K562 (cell line): ENCODE results near the gene HACE1. TPM values are rescaled to one million over a fixed set of nuclear protein-coding genes. Genes with fewer than 3 reads are reported as not detected.

Experiments
- CBX5 ChIP-seq: IDR thresholded peaks from 2 replicates; pipeline ENCODE4 v1.6.1; 2014; ENCODE audit warnings: low read depth, borderline replicate concordance
- E2F3 ChIP-seq: fragments of 250-450 bp; sonication (Bioruptor Pico); IDR thresholded peaks from 2 replicates; pipeline ENCODE4 v1.4.0; 2020; ENCODE audit warnings: mild to moderate bottlenecking
- ETS1 ChIP-seq: conservative IDR thresholded peaks from 2 replicates; pipeline ENCODE4 v1.6.1; 2011; ENCODE audit warnings: low read depth, mild to moderate bottlenecking, low read length; ENCODE audit not compliant: control insufficient read depth
- GABPB1 ChIP-seq: sonication (generic); formaldehyde crosslinking; IDR thresholded peaks from 2 replicates; pipeline ENCODE4 v1.8.0; 2022; ENCODE audit warnings: mild to moderate bottlenecking, missing genetic modification reagents
- KAT7 ChIP-seq: sonication (generic); formaldehyde crosslinking; IDR thresholded peaks from 2 replicates; pipeline ENCODE4 v1.8.0; 2022; ENCODE audit warnings: missing genetic modification reagents, mild to moderate bottlenecking, borderline replicate concordance
- MTA3 ChIP-seq: fragments of 450-650 bp; formaldehyde crosslinking; IDR thresholded peaks from 2 replicates; pipeline ENCODE4 v1.6.1; 2017; ENCODE audit warnings: mild to moderate bottlenecking, borderline replicate concordance
- MYNN ChIP-seq, 2 experiments: sonication (generic); formaldehyde crosslinking in 1 of 2; IDR thresholded peaks; 2 replicates each; pipeline versions ENCODE4 v1.5.0 to v1.6.1; 2016 to 2020; ENCODE audit warnings: antibody characterized with exemption in 1 of 2, missing genetic modification reagents in 1 of 2
- NELFE ChIP-seq: IDR thresholded peaks from 2 replicates; pipeline ENCODE4 v1.6.1; 2011; ENCODE audit warnings: mild to moderate bottlenecking; ENCODE audit not compliant: insufficient read depth, insufficient read length
- NONO ChIP-seq, 2 experiments: fragments of 200-400 bp in 1 of 2; fragments of 450-650 bp in 1 of 2; formaldehyde crosslinking in 1 of 2; IDR thresholded peaks; 2 replicates each; pipeline ENCODE4 v1.6.1; 2017; ENCODE audit warnings: low read depth in 2 of 2, mild to moderate bottlenecking in 2 of 2, moderate library complexity in 2 of 2, low read length in 1 of 2
- NR1H2 ChIP-seq: sonication (generic); formaldehyde crosslinking; IDR thresholded peaks from 2 replicates; pipeline ENCODE4 v1.4.0; 2020; ENCODE audit warnings: mild to moderate bottlenecking, missing genetic modification reagents
- POLR2A ChIP-seq: fragments of 450-650 bp; conservative IDR thresholded peaks from 2 replicates; pipeline ENCODE4 v1.6.1; 2016
- RB1 ChIP-seq: fragments of 450-650 bp; IDR thresholded peaks from 2 replicates; pipeline ENCODE4 v1.6.1; 2017; ENCODE audit warnings: low read depth, mild to moderate bottlenecking
- RBM34 ChIP-seq: fragments of 200-400 bp; formaldehyde crosslinking; IDR thresholded peaks from 2 replicates; pipeline ENCODE4 v1.6.1; 2018; ENCODE audit warnings: low read length, borderline replicate concordance; ENCODE audit not compliant: insufficient read depth
- RREB1 ChIP-seq: fragments of 250-450 bp; sonication (Bioruptor Pico); IDR thresholded peaks from 2 replicates; pipeline ENCODE4 v1.4.0; 2020
- TARDBP ChIP-seq: fragments of 450-650 bp; IDR thresholded peaks from 2 replicates; pipeline ENCODE4 v1.6.1; 2016
- TEAD2 ChIP-seq: fragments of 450-650 bp; IDR thresholded peaks from 2 replicates; pipeline ENCODE4 v1.6.1; 2016; ENCODE audit warnings: missing genetic modification characterization, control low read depth, missing compliant biosample characterization
- XRCC3 ChIP-seq: fragments of 450-650 bp; IDR thresholded peaks from 2 replicates; pipeline ENCODE4 v1.6.1; 2017; ENCODE audit warnings: mild to moderate bottlenecking, moderate library complexity
- ZBTB7A ChIP-seq: IDR thresholded peaks from 2 replicates; pipeline ENCODE4 v1.6.1; 2011; ENCODE audit warnings: low read depth, mild to moderate bottlenecking, low read length, moderate library complexity, borderline replicate concordance; ENCODE audit not compliant: control insufficient read depth
- ZEB2 ChIP-seq: fragments of 450-650 bp; IDR thresholded peaks from 2 replicates; pipeline ENCODE4 v1.6.1; 2016
- ZFX ChIP-seq: sonication (generic); formaldehyde crosslinking; IDR thresholded peaks from 2 replicates; pipeline ENCODE4 v1.8.0; 2022; ENCODE audit warnings: mild to moderate bottlenecking, missing genetic modification reagents, moderate library complexity
- ZNF143 ChIP-seq: sonication (generic); formaldehyde crosslinking; IDR thresholded peaks from 2 replicates; pipeline ENCODE4 v1.9.0; 2022; ENCODE audit warnings: mild to moderate bottlenecking, missing genetic modification reagents
- ZNF668 ChIP-seq: fragments of 250-450 bp; sonication (Bioruptor Pico); IDR thresholded peaks from 2 replicates; pipeline ENCODE4 v1.8.0; 2022; ENCODE audit warnings: mild to moderate bottlenecking, inconsistent platforms
- polyA plus RNA-seq, 8 experiments: library from polyadenylated mRNA; depleted of rRNA in 4 of 8; stranded (reverse) in 5 of 8; unstranded in 3 of 8; fragments of >200 nt; fragmentation: Nextera tagmentation in 2 of 8; fragmentation: Illumina TruSeq in 1 of 8; extraction: Ambion mirVana in 2 of 8; extraction: Trizol in 1 of 8; gene quantifications; 2 replicates each; pipeline versions ENCODE4 v1.2.1 to v1.2.3, GENCODE V29; 2011 to 2014; ENCODE audit warnings: inconsistent platforms in 1 of 8, missing spikeins in 1 of 8
- total RNA-seq, 7 experiments: library from RNA; depleted of rRNA in 6 of 7; stranded (reverse); fragments of >200 nt in 6 of 7; fragmentation: Illumina TruSeq in 2 of 7; extraction: Trizol in 2 of 7; gene quantifications; 2 replicates each; pipeline versions ENCODE4 v1.2.1 to v1.2.3, GENCODE V29; 2011 to 2021; ENCODE audit warnings: low replicate concordance in 1 of 7

Gene HACE1
- total and polyA plus RNA-seq, 9 of the 15 experiments (the other 6 are each of a cell fraction or from before 2014, with no cell fraction given), result 3.6 to 19.9 (median 9.1) TPM

DNA sequence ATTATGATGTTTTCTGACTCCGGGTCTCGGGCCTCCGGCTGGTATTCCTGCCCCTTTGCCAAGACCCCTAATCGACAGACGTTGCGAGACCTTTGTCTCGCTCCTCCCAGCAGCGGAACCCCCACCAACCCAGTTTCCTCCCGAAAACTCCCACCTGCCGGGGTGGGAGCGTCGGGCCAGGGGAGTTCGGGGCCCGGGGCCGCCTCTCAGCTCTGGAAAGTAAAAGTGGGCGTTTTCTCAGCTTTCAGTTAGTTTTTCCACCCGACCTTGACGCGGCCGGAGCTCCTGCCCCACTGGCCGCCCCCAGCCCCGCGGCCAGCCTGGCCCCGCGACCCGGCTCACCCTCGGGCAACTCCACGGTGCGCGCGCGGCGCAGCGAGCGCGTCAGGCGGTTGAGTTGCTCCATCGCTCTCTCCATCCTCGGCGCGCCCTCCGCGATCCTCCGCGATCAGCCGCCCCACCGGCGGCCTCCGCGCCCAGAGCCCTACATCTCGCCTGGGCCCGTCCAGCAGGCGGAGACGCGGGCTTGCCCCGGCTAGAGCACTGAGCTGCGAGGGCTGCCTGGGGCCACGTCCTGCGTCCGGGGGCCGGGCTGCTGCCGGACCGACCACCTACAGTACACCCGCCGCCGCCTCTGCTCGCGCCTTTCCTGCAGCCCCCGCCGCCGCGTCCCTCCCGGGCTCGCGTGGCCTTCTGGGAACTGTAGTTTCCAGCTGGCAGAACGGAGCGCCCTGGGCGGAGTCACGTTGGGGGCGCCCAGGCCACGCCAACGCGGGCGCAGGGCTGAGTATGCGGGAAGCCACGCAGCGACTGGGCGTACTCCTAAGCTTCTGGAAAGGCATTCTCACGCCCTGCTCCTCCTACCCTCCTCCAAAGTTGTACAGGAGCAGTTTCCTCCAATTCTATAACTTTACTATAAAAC is at the start of gene HACE1 (continued):
- TF ChIP-seq RREB1 (CRISPR knock-in tag), result peak; percentile 57; the same call in 1 of the 2 replicates
- TF ChIP-seq NONO (IDR thresholded peaks at IDR 0.05; ENCODE audit: low read depth in 2 of 2, low read length in 1 of 2), result peak in 1 of 2 experiments; percentile 58; a peak in 1 of 4 replicates
- TF ChIP-seq XRCC3, result no peak
- TF ChIP-seq GABPB1 (CRISPR knock-in tag), result peak; percentile 85
- 0 out of 2 replicates have a peak, but pooled peaks have one; percentile 28 for TF ChIP-seq ZBTB7A
- peak; percentile 34; the same call in 1 of the 2 replicates for TF ChIP-seq NR1H2 (CRISPR knock-in tag)
- TF ChIP-seq NELFE, result no peak
- peak; percentile 91 for TF ChIP-seq ZFX (CRISPR knock-in tag)
- TF ChIP-seq ZEB2, result 0 out of 2 replicates have a peak, but pooled peaks have one; percentile 14
- TF ChIP-seq E2F3, result peak; percentile 35; the same call in 1 of the 2 replicates
- TF ChIP-seq KAT7 (CRISPR knock-in tag), result peak; percentile 85; the same call in 1 of the 2 replicates
- TF ChIP-seq TARDBP, result no peak
- TF ChIP-seq RB1, result peak; percentile 90
- peak; percentile 86 for TF ChIP-seq ETS1
- TF ChIP-seq CBX5, result no peak
- 0 out of 2 replicates have a peak, but pooled peaks have one; percentile 32 for TF ChIP-seq MYNN (IDR thresholded peaks at IDR 0.05)
- TF ChIP-seq MYNN (CRISPR knock-in tag; IDR thresholded peaks at IDR 0.05), result no peak
- TF ChIP-seq MTA3, result peak; percentile 79
- peak; percentile 97 for TF ChIP-seq ZNF143 (CRISPR knock-in tag)
- TF ChIP-seq RBM34, result 0 out of 2 replicates have a peak, but pooled peaks have one; percentile 46
- no peak for TF ChIP-seq ZNF668 (CRISPR knock-in tag)
- no peak for TF ChIP-seq TEAD2 (tag)
- TF ChIP-seq POLR2A, result peak; percentile 74
